ENCODE measurements around the gene DNAH8. TPM values are rescaled to one million over a fixed set of nuclear protein-coding genes. Genes with fewer than 3 reads are reported as not detected.

The DNAH8 gene
- total RNA-seq, 3 donors from 2014 or later (not counting 1 experiment from before 2014, with no cell fraction given), result 0.10 TPM; not detected in 2

DNA sequence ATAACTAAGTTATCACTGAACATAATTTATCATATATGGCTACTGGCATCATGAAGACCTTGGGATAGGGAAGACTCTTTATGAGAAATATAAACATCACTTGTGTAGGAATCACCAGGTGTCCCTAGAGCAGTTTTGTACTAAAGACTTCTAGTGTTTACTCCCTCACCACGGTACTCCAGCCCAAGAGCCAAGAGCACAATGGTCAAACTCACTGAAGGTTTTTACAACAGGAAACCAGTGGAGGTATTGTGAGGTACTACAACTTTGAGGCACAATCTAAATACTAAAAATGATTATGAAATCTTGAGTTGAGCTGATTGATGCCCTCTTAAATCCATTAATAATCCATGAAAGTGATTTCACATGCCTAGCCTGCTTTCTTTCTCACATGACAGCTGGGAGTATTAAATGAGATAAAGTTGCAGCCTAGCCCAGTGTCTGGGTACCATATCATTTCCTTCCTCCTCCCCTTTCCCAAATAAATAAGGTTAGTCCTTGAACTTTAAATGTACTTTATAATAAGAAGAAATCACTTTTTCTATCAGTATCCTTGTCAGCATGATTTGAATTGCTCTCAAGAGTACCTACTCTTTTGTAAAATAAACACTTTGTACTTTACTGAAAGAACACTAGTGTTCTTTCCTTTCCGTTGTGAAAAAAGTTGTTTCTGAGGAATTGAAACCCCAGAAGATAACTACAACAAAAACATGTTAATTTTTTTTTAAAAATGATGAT lies 38.7 kb upstream of the DNAH8 start:
- TF ChIP-seq, protein P1, sequence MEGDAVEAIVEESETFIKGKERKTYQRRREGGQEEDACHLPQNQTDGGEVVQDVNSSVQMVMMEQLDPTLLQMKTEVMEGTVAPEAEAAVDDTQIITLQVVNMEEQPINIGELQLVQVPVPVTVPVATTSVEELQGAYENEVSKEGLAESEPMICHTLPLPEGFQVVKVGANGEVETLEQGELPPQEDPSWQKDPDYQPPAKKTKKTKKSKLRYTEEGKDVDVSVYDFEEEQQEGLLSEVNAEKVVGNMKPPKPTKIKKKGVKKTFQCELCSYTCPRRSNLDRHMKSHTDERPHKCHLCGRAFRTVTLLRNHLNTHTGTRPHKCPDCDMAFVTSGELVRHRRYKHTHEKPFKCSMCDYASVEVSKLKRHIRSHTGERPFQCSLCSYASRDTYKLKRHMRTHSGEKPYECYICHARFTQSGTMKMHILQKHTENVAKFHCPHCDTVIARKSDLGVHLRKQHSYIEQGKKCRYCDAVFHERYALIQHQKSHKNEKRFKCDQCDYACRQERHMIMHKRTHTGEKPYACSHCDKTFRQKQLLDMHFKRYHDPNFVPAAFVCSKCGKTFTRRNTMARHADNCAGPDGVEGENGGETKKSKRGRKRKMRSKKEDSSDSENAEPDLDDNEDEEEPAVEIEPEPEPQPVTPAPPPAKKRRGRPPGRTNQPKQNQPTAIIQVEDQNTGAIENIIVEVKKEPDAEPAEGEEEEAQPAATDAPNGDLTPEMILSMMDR (IDR thresholded peaks at IDR 0.05), result no peak
- H3K27me3 ChIP-seq (ENCODE audit: control insufficient read depth, insufficient read depth, low read length), result no peaks in the 10 kb centered on the region
- Mint-ChIP-seq H3K9me3 (no peaks in the 10 kb centered on the region), H3K4me1 (peaks cover 6 to 16% of the 10 kb centered on the region in 2 donors), H3K36me3 (peaks cover 14% of the 10 kb centered on the region), H3K27ac (peak overlapping the region; percentile 8 to 59), H3K27me3 (ENCODE audit: low read depth in 2 of 2) (no peaks in the 10 kb centered on the region), H3K4me3 (no peak overlapping the region)
- peaks cover 23% of the 10 kb centered on the region for H3K36me3 ChIP-seq (ENCODE audit: control insufficient read depth, insufficient read depth, low read length)
- H3K4me3 ChIP-seq (ENCODE audit: low read length), result no peak overlapping the region
- peak overlapping the region; percentile 38 for H3K27ac ChIP-seq (ENCODE audit: low read length)
- H3K4me1 ChIP-seq (ENCODE audit: control insufficient read depth, insufficient read depth, low read length), result no peaks in the 10 kb centered on the region
- intact Hi-C loops (cut with micrococcal nuclease), result no loop called here
- no CpG with 5 or more reads among the region's 2 CpGs for WGBS (ENCODE audit: insufficient coverage)
- no peaks in the 10 kb centered on the region for H3K9me3 ChIP-seq (ENCODE audit: control insufficient read depth, insufficient read depth, low read length)
- DNase-seq (no peak), ATAC-seq (no peak)

DNA sequence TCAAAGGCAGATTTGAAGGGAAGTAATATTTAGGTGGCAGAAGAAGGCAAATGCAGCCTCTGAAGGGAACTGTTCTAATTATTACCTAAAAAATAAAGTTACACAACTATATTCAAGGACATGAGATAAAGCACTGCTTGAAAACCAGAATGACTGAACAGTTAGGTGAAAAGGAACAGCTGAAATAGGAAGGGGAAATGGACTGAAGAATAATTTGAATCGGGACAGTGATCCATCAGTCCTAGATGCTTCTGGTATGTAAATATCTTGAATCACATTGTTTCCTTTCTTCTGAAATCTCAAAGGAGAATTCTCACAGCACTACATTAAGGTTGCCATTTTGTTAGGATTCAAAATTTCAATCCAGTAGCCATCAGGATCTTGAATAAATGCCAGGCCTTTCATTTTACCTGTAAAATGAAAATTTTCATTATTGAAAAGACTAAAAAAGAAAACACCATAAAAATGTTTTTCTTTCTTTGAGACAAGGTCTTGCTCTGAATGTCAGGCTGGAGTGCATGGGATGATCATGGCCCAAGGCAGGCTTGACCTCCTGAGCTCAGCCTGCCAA lies 38.1 kb upstream of the DNAH8 start:
- H3K4me1 ChIP-seq (ENCODE audit: control insufficient read depth, insufficient read depth, low read length), result no peaks in the 10 kb centered on the region
- no peaks in the 10 kb centered on the region for H3K27me3 ChIP-seq (ENCODE audit: control insufficient read depth, insufficient read depth, low read length)

DNA sequence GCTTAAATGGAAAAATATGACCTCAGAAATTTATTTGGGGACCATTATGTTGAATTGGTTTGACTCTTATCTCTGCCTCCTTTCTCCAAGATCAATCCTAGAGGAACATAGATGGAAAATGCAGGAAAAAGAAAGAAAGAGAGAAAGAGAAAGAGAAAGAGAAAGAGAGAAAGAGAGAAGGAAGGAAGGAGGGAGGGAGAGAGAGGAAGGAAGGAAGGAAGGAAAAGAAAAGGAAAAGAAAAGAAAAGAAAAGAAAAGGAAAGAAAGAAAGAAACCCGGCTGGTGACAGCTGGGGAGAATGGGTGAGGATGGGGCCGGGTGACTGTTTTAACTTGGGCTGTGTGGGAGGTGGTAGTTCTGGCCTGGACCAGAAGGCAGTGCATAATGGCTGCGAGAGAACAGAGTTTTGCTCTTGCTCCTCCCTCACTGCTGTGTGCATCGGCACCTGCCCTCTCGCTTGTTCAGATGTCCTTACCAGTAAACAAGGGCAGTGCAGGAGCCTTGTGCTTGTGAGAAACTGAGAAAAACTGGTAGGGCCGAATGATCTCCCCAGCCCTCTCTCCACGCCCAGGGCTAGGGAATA lies 36.8 kb upstream of the DNAH8 start:
- no peak for DNase-seq
- Mint-ChIP-seq H3K36me3 (peaks cover 14% of the 10 kb centered on the region), H3K27ac (no peak overlapping the region), H3K4me3 (no peak overlapping the region), H3K27me3 (ENCODE audit: low read depth in 2 of 2) (no peaks in the 10 kb centered on the region), H3K9me3 (no peaks in the 10 kb centered on the region), H3K4me1 (peaks cover 6 to 12% of the 10 kb centered on the region in 2 donors)
- intact Hi-C loops (cut with micrococcal nuclease), result no loop called here
- Histone ChIP-seq H3K9me3 (ENCODE audit: control insufficient read depth, insufficient read depth, low read length) (no peaks in the 10 kb centered on the region), H3K36me3 (ENCODE audit: control insufficient read depth, insufficient read depth, low read length) (peaks cover 35% of the 10 kb centered on the region), H3K4me3 (ENCODE audit: low read length) (no peak overlapping the region), H3K4me1 (ENCODE audit: control insufficient read depth, insufficient read depth, low read length) (no peaks in the 10 kb centered on the region), H3K27ac (ENCODE audit: low read length) (no peak overlapping the region), H3K27me3 (ENCODE audit: control insufficient read depth, insufficient read depth, low read length) (no peaks in the 10 kb centered on the region)
- no peak for ATAC-seq
- TF ChIP-seq, protein P1 (IDR thresholded peaks at IDR 0.05), result no peak
- 88% methylated on average over 7 of the region's 7 CpGs for WGBS (ENCODE audit: insufficient coverage)

More for the DNA sequence above, 38.1 kb upstream of the DNAH8 start:
- H3K27ac Mint-ChIP-seq, result peak overlapping the region; percentile 8 to 59
- TF ChIP-seq, protein P1 (IDR thresholded peaks at IDR 0.05), result no peak
- no peak overlapping the region for H3K4me3 ChIP-seq (ENCODE audit: low read length)
- no peaks in the 10 kb centered on the region for H3K9me3 ChIP-seq (ENCODE audit: control insufficient read depth, insufficient read depth, low read length)
- intact Hi-C loops (cut with micrococcal nuclease), result no loop called here
- peaks cover 14% of the 10 kb centered on the region for H3K36me3 Mint-ChIP-seq
- no peak overlapping the region for H3K4me3 Mint-ChIP-seq
- ATAC-seq (no peak), DNase-seq (no peak)
- peaks cover 6 to 14% of the 10 kb centered on the region in 2 donors for H3K4me1 Mint-ChIP-seq
- H3K9me3 Mint-ChIP-seq, result no peaks in the 10 kb centered on the region
- no peak overlapping the region for H3K27ac ChIP-seq (ENCODE audit: low read length)
- H3K27me3 Mint-ChIP-seq (ENCODE audit: low read depth in 2 of 2), result no peaks in the 10 kb centered on the region
- 55% methylated on average over 1 of the region's 1 CpG for WGBS (ENCODE audit: insufficient coverage)
- H3K36me3 ChIP-seq (ENCODE audit: control insufficient read depth, insufficient read depth, low read length), result peaks cover 27% of the 10 kb centered on the region
